Ishikawa (cell line): ENCODE measurements around the gene RCOR3.

Experiments used
- EP300 ChIP-seq: IDR thresholded peaks from 2 replicates; pipeline ENCODE4 v1.6.1; 2012; ENCODE audit warnings: borderline replicate concordance
- TAF1 ChIP-seq: IDR thresholded peaks from 2 replicates; pipeline ENCODE4 v1.6.1; 2012; ENCODE audit warnings: low read depth, mild to moderate bottlenecking
- TF ChIP-seq, protein P1 (sequence below): IDR thresholded peaks from 2 replicates; pipeline ENCODE4 v1.6.1; 2012

DNA sequence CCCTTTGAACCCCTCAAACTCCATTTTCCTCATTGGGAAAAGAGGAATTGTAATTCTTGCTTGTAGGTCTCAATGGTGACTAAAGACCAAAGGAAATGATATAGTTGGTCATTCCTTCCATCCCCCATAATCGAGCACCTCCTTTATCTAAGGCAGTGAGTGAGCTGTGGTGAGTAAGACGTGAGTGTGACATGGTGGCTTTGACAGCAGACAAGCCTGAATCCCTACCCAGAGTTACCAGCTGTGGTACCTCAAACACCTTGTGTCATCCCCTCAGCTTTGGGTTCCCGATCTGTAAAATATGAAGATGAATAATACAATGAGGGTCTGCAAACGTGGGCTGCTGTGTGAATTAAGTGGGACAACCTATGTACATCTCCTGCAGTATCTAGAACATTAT is 75.8 kb downstream of the RCOR3 start:
- TF ChIP-seq, protein P1, sequence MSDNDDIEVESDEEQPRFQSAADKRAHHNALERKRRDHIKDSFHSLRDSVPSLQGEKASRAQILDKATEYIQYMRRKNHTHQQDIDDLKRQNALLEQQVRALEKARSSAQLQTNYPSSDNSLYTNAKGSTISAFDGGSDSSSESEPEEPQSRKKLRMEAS = no peak
- TF ChIP-seq TAF1 (no peak), EP300 (no peak)
